HG03025 (cell line): Measurements from ENCODE around the gene ASF1B.
A peak's percentile ranks its signal among the peaks of the same experiment; 100 is the strongest.

Source experiments
- ATAC-seq: cut with Tn5 transposase; IDR thresholded peaks from one replicate; pipeline ENCODE4 v1.9.1; 2021; ENCODE audit warnings: mild to moderate bottlenecking, moderate library complexity; ENCODE audit not compliant: unreplicated experiment, low FRiP score

The ASF1B gene

DNA sequence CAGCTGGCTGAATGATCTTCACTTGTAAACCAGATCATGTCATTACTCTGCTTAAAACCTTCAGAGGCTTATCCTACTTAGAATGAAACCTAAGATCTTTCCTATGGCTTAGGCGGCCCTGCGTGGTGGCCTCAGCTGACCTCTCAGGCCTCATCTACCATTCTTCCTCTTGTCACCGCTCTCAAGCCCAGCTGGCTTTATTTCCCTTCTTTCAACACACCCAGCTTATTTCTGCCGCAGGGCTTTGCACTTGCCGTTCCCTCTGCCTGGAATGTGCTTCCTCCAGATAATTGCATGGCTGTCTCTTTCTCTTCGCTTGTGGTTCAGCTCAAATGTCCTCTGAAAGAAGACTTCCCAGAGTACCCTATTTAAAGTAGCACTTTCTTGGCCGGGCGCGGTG is 3.6 kb upstream of the ASF1B start:
- no peak for ATAC-seq

DNA sequence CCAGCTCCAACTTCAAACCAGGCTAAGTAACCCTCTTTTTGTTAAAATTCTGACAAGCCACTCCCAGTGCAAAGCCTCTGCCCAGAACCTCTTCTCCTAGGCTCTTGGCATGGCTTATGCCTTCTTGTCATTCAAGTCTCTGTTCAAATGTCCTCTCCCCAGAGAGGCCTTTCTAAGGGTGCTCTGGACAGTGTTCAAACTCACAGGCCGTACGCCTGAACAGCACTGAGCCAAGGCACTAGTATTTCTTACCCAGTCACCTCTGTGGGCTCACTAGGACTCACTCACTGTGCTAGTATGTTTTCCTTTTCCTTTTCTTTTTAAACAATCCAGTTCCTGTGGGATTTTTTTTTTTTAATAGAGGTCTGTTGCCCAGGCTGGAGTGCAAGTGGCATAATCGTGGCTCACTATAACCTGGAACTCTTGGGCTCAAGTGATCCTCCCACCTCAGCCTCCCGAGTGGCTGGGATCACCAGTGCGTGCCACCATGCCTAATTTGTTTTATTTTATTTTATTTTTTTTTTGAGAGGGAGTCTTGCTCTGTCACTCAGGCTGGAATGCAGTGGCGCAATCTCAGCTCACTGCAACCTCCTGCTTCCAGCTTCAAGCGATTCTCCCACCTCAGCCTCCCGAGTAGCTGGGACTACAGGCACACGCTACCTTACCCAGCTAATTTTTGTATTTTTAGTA is 2.3 kb upstream of the ASF1B start:
- no peak for ATAC-seq

GRCh38 chr19:14135985-14136508 is 342 bp downstream of the ASF1B start:
- ATAC-seq, result no peak

GRCh38 chr19:14135355-14135754 is 1.0 kb downstream of the ASF1B start:
- no peak for ATAC-seq

GRCh38 chr19:14127929-14128509 is 8.4 kb downstream of the ASF1B start:
- no peak for ATAC-seq

GRCh38 chr19:14127176-14127575 is 9.2 kb downstream of the ASF1B start:
- no peak for ATAC-seq

GRCh38 chr19:14122924-14123323 is 13.5 kb downstream of the ASF1B start:
- no peak for ATAC-seq

DNA sequence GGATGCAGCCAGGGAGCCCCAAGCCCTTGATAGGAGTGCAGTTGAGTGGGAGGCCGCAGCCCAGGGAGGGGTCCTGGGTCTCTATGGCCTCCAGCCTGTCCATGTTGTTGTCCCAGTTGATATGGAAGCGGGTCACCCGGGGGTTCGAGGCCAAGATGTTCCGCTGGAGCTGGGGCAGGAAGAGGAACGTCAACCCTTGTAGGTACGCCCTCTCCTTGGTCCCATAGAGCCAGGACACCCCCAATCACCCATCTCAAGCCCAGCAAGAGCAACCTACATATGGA is 15.9 kb downstream of the ASF1B start:
- no peak for ATAC-seq

DNA sequence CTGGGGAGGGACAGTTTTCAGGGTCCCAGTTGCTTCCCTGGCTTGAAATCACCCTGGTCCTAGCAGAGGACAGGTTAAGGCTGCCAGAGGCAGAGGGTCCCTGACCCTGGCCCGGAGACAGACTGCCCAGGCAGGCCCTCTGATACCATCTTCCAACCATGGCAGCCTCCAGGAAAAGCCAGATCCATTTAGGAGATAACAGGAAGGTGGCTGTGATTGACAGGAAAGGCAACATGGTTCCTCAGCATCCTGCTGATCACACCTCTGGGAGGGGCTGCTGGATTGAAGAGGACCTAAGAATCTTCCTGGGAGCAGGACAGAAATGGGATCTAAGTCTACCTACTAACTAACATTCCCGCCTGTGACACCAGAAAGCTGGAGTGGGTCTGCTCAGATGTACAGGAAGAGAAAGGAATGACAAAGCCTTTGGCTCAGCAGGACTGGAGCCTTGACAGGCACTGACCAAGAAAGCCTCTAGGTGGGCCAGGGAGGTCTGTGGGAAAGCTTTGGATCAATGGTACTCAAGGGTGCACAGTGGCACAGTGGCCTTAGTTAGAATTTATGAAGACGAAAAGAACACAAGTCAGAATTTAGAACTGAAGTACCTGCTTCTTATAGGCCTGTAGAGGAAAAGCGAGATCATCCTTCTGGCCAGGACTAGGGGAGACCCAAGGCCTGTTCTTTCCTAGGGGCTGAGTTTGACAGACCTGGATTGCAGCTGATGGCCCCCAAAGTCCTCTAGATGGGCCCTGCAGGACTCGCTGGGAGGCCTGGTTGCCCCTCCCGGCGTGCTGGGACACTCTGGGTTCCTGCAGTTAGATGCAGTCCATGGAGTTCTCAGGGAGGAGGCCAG is 16.5 kb downstream of the ASF1B start:
- ATAC-seq, result no peak

GRCh38 chr19:14119146-14119545 is 17.2 kb downstream of the ASF1B start:
- ATAC-seq, result no peak

DNA sequence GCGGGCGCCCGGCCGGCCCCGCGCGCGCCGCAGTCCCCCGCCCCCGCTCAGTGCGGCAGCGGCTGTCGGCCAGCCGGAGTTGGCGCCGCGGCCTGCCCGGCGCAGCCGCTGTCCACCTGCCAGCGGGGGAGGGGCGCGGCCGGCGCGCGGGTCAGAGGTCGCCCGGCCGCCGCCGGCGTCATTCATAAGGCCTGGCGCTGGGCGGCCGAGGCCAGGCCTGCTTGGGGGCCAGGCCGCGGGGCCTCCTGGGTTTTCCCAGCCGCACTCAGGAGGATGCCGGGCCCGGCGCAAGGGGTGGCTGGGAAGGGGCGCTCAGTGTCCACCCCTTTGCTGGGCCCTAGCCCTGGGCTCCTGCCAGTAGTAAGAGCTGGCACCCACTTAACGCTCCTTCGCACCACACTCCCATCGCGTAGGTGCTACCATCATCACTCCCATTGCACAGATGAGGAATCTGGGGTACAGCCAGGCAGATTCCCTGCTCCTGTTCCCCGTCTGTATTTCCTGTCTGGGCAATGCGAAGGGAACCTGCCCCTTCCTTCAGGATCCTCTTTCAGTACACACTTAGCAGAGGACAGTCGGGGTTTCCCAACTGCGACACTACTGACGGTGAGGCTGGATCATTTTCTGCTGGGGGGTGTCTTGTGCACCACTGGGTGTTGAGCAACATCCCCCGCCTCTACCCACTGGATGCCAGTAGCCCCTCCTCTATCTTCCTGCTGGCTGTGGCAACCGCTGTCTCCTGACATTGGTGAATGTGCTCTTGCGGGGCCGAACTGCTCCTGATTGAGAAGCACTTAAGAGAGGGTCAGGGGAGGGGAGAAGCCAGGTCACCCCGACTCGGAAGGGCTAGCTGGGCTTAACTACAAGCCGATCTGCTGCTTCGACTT is 18.0 kb downstream of the ASF1B start:
- ATAC-seq, result peak; percentile 23

DNA sequence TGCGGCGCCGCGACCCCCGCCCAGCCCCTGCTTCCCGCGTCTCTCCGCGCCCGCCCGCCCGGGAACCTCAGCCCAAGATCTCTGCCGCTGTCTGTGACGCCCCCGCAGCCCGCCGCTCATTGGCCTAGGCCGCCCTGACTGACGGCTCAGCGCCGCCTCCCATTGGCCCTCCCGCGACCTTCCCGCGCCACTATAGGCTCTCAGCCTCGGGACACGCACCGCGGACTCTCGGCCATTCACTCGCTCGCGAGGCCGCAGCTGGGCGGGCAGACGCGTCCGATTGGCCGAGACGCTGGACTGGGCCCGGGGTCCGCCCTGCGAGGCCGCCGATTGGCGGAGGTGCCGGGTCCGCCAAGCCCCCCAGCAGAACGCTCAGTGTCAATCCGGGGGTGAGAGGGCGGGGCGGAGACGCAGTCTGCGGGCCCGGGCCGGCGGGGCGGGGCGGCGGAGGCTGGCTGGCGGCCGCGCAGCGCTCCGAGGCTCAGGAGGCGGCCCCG is 18.7 kb downstream of the ASF1B start, which contains the start of gene PRKACA:
TSS of gene PRKACA (minus strand) at position 95 of the 497 bp plus-strand sequence. CDS start 215 bp downstream, outside the sequence.
- peak; percentile 83 for ATAC-seq

DNA sequence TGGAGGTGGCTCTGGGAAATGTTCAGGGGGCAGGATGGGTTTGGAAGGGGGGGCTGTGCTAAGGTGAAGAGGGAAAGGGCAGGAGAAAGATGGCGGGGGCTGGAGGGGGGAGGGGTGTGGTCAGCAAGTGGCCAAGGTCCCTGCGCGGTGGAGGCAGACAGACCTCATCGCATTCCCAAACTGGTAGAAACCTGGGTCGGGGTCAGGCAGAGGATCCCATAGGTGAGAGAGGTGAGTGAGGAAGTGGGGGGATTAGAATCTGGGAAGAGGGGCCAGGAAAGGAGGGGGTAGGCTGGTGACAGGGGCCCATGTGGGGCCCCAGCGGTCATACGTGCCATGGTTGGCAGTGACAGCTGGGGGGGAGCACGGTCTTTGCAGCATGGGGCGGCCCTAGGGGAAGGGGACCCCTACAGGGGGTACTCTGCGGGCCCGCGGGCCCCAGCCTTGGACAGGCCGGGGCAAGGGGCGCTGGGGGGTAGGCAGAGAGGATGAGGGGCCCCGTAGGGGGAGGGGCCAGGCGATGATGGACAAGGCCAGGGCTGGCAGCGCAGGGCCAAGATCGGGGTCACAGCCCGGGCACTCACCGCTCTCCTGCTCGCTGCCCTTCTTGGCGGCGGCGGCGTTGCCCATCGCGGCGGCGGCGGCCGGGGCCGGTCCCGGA is 19.3 kb downstream of the ASF1B start:
- peak; percentile 17 for ATAC-seq

GRCh38 chr19:14116525-14116917 is 19.9 kb downstream of the ASF1B start:
- no peak for ATAC-seq

GRCh38 chr19:14115756-14116155 is 20.6 kb downstream of the ASF1B start:
- ATAC-seq, result no peak

DNA sequence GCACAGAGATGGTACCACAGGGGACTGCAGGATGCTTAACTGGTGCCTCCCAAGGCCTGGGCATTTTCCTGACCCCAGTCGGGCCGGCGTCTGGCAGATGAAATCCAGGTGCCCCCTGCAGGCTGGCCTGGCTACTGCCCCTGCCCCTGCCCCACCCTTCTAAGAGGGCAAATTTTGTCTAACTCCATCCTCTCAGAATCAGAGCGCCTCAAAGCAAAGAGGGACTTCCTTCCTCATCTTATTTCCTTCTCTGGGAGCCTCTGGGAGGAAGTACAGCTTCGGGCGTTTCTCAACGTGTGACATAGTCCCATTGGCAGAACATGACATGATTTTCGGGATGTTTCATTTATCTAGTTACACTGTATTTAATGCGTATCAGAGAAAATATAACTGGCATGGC is 21.5 kb downstream of the ASF1B start:
- ATAC-seq, result no peak

DNA sequence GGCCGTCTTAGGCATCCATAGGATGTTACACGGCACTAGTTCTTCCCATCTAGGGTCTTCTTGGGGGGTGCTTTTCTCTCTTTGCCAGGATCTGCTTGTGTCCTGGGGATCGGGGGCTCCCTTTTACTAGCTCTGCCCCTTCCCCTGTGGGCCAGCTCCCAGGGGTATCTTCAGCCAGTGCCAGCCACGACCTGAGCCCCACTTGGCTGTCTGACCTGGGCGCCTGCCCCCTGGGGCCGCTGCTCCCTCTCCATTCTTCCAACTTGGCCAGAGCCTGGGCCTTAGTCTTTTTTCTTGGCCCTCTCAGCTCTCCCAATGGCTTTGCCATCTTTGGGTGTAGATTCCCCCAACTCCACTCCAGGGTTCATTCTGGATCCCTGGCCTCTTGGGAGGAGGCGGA is 21.9 kb downstream of the ASF1B start:
- ATAC-seq, result no peak

- ATAC-seq, result no peak
Observed at GRCh38 chr19:14113762-14114414, 22.5 kb downstream of the ASF1B start.

GRCh38 chr19:14112809-14113385 is 23.5 kb downstream of the ASF1B start:
- ATAC-seq, result no peak
